HEK293T (cell line): Measurements from ENCODE around the gene GRAPL.
"Not testable (repeated sequence)": the region's sequence is repeated elsewhere in the genome, so short reads cannot be mapped to it uniquely, and the experiment has no call there.

Experiments
- ARNT ChIP-seq: fragments of 450-650 bp; IDR thresholded peaks from 2 replicates; pipeline ENCODE4 v1.6.1; 2017; ENCODE audit warnings: mild to moderate bottlenecking
- BHLHE40 ChIP-seq: fragments of 450-650 bp; IDR thresholded peaks from 2 replicates; pipeline ENCODE4 v1.6.1; 2016; ENCODE audit warnings: mild to moderate bottlenecking, moderate library complexity, borderline replicate concordance
- ELF4 ChIP-seq: fragments of 450-650 bp; IDR thresholded peaks from 2 replicates; pipeline ENCODE4 v1.6.1; 2017; ENCODE audit warnings: antibody characterized with exemption
- FOXK2 ChIP-seq: fragments of 450-650 bp; IDR thresholded peaks from 2 replicates; pipeline ENCODE4 v1.6.1; 2016; ENCODE audit warnings: mild to moderate bottlenecking
- FOXM1 ChIP-seq: fragments of 450-650 bp; IDR thresholded peaks from 2 replicates; pipeline ENCODE4 v1.6.1; 2017; ENCODE audit warnings: mild to moderate bottlenecking, borderline replicate concordance
- HDGF ChIP-seq: fragments of 450-650 bp; IDR thresholded peaks from 2 replicates; pipeline ENCODE4 v1.6.1; 2017; ENCODE audit warnings: antibody characterized with exemption, borderline replicate concordance
- LEF1 ChIP-seq: fragments of 450-650 bp; IDR thresholded peaks from 2 replicates; pipeline ENCODE4 v1.6.1; 2017; ENCODE audit warnings: mild to moderate bottlenecking, borderline replicate concordance
- NFRKB ChIP-seq: fragments of 450-650 bp; IDR thresholded peaks from 2 replicates; pipeline ENCODE4 v1.6.1; 2016; ENCODE audit warnings: mild to moderate bottlenecking, moderate library complexity
- SP1 ChIP-seq: fragments of 450-650 bp; IDR thresholded peaks from 2 replicates; pipeline ENCODE4 v1.6.1; 2017
- SUZ12 ChIP-seq: fragments of 450-650 bp; IDR thresholded peaks from 2 replicates; pipeline ENCODE4 v1.6.1; 2016; ENCODE audit warnings: mild to moderate bottlenecking
- ZNF384 ChIP-seq: fragments of 450-650 bp; IDR thresholded peaks from 2 replicates; pipeline ENCODE4 v1.6.1; 2016
- TF ChIP-seq, protein P1 (sequence below): fragments of 450-650 bp; IDR thresholded peaks from 2 replicates; pipeline ENCODE4 v1.6.1; 2016

DNA sequence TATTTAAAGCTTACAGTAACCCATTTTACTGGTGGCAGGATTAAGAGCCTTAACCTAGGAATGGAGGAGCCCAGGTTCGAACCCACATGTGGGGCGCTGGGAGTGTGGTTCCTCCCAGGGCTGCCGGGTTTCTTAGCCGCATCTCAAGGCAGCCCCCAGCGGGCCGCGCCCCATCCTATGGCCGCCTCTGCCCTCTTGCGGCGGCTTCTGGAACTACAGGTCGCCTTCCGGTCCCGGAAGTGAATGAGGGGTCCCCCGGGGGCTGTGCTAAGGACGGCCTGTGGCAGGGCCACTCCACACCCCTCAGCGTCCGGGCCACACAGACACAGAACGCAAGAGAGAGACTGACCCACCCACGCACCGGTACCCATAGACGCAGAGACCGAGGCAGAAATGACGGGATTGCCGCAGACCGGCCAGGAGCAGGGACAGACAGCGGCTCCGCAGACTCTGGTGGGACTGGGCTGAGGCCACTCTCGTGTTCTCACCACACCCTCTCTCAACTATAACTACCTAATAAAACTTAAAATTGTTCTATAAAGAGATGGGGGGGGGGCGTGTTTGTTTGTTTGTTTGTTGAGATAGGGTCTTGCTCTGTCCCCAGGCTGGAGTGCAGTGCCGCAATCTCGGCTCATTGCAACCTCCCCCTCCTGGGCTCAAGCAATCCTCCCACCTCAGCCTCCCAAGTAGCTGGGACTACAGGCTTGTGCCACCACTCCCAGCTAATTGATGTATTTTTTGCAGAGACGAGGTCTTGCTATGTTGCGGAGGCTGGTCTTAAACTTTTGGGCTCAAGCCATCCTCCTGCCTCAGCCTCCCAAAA is 69.2 kb downstream of the GRAPL start:
- not testable (repeated sequence) for TF ChIP-seq SP1, FOXK2, BHLHE40, HDGF, ARNT, ELF4, ZNF384, FOXM1, NFRKB, LEF1, SUZ12
- TF ChIP-seq, protein P1, sequence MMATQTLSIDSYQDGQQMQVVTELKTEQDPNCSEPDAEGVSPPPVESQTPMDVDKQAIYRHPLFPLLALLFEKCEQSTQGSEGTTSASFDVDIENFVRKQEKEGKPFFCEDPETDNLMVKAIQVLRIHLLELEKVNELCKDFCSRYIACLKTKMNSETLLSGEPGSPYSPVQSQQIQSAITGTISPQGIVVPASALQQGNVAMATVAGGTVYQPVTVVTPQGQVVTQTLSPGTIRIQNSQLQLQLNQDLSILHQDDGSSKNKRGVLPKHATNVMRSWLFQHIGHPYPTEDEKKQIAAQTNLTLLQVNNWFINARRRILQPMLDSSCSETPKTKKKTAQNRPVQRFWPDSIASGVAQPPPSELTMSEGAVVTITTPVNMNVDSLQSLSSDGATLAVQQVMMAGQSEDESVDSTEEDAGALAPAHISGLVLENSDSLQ, result not testable (repeated sequence)
